Activated CD8-positive, alpha-beta memory T cell treated with anti-CD3 and anti-CD28 coated beads for 48 hours (primary cell): ENCODE data around the gene ZNF692.

ENCODE experiments used
- DNase-seq, 3 experiments: peaks; one replicate each; pipeline ENCODE4 v3.0.0-alpha.2; 2020; ENCODE audit warnings: low read depth in 2 of 3, low spot score in 2 of 3

Gene ZNF692

DNA sequence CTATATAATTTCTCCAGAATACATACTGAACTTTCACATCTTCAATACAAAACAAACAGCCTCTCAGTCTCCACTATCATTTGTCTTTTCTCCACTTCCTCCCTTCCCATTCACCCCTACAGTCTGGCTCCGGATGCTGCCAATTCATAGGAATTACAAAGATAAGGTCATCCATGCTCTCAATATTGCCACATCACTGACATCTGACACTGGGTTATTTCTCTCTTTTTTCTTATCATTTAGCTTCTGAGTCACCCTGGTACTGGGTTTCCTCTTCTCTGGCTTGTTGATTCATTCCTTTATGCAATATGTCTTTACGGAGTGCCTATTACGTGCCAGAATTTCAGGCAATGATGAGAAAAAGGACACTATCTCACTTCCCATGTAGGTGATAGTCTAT is 30.0 kb downstream of the ZNF692 start:
- DNase-seq = no peak

DNA sequence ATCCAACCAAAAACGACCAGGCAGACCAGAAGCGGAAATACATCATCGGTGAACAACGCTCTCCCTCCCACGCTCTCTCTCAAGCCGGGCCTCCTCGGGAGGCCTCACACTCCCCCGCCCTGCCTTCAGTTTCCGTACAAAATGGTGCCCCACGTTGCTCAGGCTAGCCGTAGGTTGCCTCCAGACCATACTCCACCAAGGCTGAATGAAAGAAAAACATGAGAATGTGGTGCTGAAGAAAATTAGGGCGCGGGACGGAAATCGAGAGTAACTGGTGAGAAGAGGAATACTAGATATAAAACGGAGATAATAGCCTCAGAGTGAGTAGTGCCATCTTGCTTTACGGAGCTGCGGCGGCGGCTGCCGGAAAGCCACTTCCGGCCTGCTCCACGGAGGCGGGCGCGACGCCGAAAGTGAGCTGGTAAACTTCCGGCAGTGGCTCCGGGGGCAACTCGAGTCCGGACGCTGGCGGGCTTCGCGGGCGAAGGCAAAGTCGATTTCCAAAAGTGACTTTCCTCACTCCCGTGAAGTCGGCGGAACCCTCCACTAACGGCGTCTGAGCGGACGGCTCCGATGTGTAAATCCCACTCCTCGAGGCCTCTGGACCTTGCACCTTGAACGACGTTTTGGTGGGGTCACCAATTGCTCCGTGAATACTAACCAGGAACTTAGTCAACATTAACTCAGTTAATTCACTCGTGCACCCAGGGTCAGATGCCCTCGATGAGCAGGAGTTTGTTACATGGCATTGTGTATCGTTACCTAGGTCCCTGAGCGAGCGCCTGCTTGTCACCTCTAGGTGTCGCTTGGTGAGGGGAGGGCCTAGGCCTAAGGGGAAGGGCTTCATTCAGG is 32.8 kb downstream of the ZNF692 start, which contains the start of gene SH3BP5L:
TSS of gene SH3BP5L (minus strand) at position 7 of the 852 bp plus-strand sequence. CDS start 980 bp downstream, outside the sequence.
- peak; percentile 74 to 78 (median 77) for DNase-seq

DNA sequence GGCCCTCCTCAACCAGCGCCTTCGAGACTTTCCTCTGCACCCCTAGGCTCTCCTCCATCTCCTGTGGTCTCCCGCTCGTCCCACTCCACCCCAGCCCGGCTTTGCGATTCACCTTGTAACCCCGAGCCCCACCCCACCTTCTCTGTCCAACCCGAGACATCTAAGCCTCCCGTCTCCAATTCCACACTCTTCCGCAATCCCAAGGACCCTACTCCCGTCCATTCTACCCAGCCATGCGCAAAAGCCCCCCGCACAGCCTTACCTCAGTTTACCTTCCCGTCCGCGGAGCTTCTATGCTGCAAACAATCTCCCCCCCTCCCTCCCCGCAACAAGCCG is 33.3 kb downstream of the ZNF692 start:
- no peak for DNase-seq

DNA sequence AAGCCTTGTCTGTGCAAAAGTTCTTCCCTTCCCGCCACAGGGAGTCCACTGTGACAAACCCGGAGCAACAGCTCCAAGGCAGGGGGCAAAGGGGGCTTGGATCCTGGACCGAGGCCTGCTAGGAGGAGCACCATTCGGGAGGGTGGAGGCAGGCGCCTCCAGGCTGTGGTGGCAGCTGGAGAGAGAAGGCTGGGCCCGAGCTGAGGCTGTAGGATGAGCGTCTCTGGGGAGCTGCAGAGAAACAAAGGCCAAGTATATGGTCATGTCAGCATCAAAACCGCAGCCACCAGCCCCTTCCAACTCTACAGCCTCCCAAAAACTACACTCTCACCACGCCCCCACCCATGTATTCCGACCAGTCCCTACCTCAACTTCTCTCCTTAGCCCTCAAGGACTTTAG is 33.7 kb downstream of the ZNF692 start:
- DNase-seq = no peak

DNA sequence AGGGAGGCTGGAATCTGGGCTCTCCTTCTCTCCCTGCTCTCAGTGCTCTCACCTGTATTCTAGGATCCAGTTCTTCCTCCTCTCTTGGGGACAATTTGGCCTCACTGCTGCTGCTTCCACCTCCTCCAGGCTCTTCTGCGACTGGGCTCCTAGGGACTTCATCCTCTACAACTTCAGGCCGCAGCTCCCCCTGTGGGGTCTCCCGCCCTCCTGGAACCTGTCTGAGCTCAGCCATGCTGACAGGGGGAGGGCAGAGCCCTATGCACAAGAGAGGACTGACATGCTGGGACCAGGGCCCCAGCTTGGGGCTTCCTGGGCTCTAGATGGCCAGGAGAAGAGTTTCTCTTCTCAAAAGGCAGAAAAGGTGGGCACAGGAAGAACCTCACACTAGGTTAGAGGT is 34.2 kb downstream of the ZNF692 start:
- DNase-seq = no peak

DNA sequence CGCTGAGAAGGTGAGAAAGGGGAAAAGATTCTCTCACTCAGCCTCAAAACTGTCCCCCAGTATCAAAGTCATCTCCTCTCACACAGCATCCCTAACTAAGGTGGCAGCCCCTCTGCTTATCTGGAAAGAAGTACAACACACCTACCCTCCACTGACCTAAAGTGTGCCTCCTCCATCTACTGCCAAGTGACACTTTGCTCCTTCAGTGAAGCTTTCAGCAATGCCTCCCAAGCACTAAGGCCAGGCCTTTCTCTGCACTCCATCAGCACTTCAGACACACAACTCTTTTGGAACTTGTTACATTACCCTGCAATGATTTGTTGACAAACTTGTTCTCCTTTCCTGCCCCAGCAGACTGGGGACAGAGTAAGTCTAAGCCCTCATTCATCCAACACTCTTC is 34.6 kb downstream of the ZNF692 start:
- no peak for DNase-seq

DNA sequence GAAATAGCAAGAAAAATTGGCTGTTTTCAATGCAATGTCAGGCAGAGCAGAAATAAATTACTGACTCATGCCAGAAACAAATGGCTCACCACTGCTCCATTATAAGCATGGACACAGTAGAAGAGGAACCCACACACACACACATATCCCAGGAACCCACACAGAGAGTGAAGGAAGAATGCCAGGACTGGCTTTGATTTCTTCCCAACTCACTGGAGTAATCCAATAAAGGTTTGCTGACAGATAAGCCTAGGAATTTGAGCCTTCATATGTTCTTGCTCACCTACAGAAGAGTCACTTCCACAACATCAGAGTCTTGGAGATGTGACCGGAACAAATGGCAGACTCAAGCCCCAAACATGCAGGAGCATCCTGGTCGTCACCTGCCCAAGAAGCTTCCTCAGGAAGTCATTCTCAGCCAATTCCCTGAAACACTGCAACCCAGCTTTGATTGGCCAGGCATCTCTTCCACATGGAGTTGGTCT is 35.3 kb downstream of the ZNF692 start:
- DNase-seq = no peak

DNA sequence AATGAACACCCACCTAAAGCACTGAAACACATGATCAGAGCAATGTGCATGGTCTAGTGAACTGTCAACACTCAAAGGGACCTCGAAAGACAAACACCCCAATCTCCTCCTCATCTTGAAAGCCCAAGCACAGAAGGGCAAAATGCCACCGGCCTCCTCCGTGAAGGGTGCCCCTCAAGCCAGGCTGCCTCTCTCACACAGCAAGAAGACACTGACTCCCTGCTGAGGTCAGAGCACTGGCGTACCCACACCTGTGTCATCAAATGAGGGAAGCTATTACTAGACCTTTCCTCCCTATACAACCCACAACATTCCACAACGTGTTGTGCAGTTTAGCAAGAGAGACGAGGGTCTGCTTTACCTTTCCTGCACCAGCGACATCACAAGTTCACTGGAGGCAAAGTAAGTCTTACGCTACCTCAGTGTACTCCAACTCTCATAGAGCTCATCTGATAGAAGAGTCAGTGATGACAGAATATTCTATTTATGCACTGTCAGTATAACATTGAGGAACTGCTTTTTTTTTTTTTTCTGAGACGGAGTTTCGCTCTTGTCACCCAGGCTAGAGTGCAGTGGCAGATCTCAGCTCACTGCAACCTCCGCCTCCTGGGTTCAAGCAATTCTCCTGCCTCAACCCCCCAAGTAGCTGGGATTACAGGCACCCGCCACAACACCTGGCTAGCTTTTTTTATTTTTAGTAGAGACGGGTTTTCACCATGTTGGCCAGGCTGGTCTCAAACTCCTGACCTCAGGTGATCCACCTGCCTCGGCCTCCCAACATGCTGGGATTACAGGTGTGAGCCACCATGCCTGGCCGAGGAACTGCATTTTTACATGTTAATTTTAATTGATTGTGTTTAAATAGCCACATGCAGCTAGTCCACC is 36.5 kb downstream of the ZNF692 start:
- no peak for DNase-seq

DNA sequence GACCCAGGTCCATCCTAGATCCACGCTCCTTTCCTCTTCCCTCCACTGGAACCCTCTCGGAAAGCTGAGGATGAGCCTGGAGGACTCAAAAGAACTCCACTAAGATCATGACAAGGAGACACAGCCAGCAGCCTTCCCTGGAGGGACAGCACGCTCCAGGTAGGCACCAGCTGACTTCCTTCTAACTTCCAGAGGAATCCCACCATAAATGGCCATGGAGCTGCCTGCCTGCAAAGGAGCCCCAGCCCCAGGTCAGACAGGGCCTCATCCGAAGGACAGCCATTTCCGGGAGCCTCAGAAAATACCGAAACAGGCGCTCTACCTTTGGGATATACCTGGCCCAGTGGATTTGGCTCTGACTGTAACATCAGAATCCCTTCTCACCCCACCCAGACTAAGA is 37.2 kb downstream of the ZNF692 start:
- DNase-seq = no peak

DNA sequence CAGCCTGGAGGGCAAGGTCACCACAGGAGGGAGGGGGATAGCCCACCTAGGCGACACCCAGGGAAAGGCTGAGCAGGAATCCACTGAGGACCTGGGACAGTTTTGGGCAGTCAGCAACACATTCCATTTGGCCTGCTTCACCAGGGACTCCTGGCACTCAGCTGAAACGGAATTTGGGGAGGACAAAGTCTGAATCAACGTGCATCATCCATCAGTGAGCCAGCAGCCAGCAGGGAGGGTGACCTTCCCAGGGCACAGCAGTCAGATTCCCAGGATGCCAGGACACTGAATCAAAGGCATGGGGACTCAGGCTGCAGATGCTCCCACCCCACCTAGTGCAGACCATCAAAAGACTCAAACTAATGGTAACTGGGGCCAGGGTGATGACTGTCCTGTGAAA is 37.8 kb downstream of the ZNF692 start:
- DNase-seq = no peak

DNA sequence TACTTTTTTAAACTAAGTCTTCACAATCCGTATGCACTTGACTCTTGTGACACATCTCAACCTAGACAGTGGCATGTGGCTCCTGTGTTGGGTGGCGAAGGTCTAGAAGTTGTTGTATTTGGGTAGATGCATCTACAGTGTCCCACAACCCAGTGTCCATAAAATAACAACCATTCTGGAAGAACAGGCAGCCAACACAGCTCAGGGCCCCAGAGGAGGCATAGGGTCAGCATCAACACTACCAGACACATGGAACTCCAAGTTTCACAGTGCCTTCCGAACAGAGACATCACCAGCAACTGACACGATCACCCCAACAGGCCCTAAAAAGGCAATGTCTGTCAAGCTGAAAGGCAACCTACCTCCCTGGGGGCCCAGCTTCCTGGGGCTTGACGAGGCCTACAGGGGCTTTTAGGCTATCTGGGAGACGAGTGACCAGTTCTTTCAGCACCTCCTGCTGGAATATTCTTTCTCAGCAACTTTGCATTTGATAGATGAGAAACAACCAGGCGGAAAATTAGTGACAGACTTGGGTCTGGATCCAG is 38.8 kb downstream of the ZNF692 start:
- no peak for DNase-seq

DNA sequence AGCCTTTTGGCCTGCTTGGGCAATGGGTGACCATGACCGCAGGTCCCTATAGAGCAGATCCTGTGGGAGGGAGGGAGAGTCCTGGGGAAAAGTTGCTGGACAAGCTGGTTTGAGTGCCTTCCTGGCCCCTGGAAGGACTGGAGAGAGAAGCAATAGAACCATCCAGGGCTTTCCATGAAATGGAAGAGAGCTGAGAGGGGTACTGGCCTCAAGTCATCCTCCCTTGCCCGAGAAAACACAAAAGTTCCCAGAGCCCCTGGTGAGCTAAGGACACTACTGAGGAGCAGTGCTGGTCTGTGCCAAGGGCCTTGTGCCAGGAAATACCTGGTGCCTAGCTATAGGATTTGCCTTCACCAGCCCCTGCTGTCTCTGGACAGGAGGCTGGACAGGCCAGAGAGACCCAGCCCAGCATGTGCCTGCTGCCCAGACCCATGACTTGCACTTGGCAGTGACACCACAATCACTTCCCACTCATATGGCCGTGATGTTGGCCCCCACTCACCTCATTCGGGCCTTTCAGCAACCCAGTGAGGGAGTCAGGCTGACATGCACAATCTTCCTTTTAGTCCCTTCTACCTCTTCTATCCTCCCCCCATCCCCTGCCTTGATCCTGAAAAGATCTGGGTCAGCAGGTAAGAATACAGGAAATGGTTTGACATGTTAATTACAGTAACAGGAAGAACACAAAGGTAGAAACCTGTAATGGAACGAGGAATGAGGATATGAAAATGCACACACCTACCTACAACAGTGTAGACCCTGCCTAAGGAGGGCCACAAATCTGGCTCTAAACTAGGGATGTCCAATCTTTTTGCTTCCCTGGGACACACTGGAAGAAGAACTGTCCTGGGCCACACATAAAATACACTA is 40.1 kb downstream of the ZNF692 start:
- DNase-seq = no peak

DNA sequence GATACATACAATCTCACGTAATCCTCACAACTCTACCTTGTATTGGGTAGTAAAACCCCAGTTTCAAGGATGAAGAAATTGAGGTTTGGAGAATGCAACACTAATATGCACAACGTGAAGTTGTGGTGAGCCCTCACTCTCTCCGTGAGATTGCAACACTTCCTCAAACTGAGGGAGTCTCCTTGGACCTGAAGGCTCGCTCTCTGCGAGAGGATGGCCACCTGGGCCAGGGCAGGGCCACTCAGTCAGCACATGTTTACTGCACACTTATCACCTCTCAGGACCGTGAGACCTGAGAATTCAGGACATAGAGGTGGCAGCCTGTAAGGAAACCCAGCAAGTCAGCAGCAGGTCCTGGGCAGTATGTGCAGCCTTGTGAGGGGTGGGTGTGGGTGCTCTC is 41.8 kb downstream of the ZNF692 start:
- no peak for DNase-seq

DNA sequence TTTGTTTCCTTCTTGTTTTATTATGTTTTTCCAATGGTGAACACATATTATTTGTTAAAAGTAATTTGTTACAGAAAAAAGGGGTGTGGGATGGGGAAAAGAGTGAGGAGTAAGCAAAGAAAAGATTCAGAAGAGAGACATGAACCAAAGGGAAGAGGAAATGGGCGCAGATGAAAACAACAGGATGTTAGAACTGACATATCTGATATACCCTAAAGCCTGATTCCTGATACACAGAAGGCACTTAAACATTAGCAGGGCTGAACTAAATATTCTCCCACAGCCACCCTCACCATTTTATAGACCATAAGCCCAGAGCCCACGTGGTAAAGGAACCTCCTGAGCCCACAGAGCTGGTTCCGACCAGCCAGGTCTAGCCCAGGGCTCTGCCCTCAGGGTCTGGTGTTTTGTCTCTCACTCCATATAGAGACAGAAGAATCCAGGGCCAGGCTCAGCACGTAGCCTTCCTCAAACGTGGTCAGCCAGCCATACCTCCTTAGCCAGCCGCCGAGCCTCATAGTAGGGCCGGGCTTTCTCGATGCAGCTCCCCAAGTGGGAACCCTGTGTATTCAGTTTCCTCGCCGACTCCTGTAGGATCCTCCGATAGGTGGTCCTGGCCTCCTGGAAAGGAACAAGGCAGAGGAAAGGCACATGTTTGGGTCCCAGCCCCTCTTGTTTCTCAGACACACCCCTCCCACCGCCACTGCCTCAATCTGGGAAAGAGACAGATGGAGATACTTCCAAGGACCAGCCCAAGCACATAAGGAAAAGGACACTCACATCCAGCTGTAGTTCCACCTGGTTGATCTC is 42.6 kb downstream of the ZNF692 start:
- DNase-seq = no peak

DNA sequence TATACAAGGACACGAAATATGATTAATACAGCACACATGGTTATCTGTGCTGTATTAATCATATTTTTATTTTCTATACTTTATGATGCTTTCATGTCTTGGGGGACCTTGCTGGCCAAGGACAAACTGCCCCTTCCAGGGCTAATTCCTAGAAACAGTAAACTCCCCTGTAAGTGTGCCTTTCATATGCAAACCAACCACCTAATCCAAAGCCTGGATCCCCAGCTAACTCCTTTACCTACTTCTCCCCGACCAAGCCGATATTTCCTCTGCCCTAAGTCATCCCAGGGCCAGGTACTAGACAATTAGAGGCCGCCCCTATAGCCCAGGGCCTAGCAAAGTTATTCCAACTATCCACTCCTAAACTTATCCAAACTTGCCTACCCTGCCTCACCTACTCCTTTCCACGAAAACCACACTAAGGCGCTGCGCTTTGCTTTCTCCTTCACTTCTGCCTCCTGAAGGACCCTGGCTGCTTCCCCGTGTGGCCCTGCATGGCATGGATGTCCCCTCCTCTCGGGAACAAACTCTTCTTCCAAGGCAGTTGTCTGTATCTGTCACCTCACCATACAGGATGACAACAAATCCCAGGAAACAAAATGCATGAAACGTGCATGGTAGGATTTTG is 43.4 kb downstream of the ZNF692 start:
- no peak for DNase-seq

DNA sequence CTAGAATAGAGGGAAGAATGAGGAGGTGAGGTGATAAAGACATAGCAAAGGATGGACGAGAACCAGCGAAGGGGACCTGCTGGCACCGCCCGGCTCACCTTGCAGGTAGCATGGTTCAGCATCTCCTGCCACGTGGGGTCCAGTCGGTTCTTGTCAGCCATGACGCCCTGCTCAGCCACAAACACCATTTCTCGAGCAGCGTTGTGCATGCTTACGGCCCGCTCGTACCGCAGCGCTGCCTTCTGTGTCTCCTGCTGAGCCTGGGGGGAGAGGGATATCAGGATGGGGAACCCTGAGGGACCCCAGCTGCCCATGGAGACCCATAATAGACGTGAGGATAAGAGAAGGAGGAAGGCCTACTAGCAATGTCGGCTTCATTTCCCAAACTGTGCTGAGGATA is 44.5 kb downstream of the ZNF692 start:
- DNase-seq = no peak

DNA sequence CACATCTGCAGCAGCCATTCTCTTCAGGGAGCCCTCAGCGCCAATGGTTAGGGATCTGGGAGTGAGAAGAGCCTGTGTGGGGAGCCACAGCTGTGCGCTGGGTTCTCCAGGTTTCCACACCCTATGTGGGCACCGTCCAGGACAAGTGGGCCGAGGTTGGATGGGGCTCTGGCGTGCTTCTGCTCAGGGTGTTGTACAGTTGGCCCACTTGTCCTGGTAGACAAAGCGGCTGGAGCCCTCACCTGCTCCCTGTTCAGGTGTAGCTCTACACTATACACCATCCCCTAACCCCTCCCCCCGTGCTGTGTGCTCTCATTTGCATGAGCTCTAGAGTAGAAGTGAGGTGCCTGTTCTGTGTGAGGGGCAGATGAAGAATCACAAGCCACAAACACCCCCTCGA is 45.3 kb downstream of the ZNF692 start:
- DNase-seq = no peak

DNA sequence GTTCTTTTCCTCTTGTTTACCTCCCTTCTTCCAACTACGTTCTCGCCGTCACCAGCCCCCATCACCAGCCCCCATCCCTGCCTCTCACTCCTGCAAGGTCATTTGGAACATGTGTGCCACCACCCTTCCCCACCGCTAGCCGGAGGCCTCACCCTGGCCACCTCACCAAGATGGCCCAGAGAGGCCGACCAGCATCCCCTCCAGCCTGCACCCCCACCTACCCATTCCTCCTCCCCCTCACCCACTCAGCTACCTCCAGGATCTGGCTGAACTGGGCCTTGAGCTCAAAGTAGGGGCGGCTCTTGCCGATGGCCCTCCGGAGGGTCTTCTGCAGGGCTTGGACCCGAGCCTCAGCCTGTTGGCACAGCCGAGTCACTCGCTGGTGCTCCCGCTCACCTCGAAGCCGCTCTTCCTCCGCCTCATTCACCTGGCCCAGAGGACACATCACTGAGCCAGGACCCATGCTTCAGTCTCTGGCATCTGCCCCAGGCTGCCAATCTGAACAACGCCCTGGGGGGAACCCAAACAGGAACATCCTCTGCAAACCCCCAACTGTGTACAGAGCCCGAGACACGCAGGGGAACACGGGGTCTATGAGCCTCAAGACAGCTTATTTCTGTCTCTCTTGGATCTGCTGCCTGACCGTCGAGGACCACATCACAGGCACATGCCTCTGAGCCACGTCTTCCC is 46.0 kb downstream of the ZNF692 start:
- no peak for DNase-seq
